K562 (cell line): ENCODE results near the gene FES. TPM values are rescaled to one million over a fixed set of nuclear protein-coding genes. Genes with fewer than 3 reads are reported as not detected.

Experiments used
- BRD9 ChIP-seq: fragments of 450-650 bp; IDR thresholded peaks from 2 replicates; pipeline ENCODE4 v1.6.1; 2018; ENCODE audit warnings: low read depth; ENCODE audit not compliant: partially characterized antibody
- CAMTA2 ChIP-seq: fragments of 250-450 bp; sonication (Bioruptor Pico); conservative IDR thresholded peaks from 2 replicates; pipeline ENCODE4 v1.5.1; 2022
- DACH1 ChIP-seq: fragments of 450-650 bp; IDR thresholded peaks from 2 replicates; pipeline ENCODE4 v1.6.1; 2018; ENCODE audit not compliant: partially characterized antibody
- DDX20 ChIP-seq: fragments of 450-650 bp; IDR thresholded peaks from 2 replicates; pipeline ENCODE4 v1.6.1; 2016; ENCODE audit warnings: missing genetic modification characterization, low read depth, mild to moderate bottlenecking, missing compliant biosample characterization, moderate library complexity
- ELF2 ChIP-seq: fragments of 250-450 bp; sonication (Bioruptor Pico); IDR thresholded peaks from 2 replicates; pipeline ENCODE4 v1.5.0; 2021; ENCODE audit warnings: mild to moderate bottlenecking
- ESRRA ChIP-seq: fragments of 450-650 bp; IDR thresholded peaks from 2 replicates; pipeline ENCODE4 v1.6.1; 2014; ENCODE audit warnings: low read depth, mild to moderate bottlenecking, moderate library complexity, borderline replicate concordance
- HMBOX1 ChIP-seq: sonication (generic); IDR thresholded peaks from 2 replicates; pipeline ENCODE4 v1.6.1; 2016
- NR1H2 ChIP-seq: sonication (generic); formaldehyde crosslinking; IDR thresholded peaks from 2 replicates; pipeline ENCODE4 v1.4.0; 2020; ENCODE audit warnings: mild to moderate bottlenecking, missing genetic modification reagents
- POLR2H ChIP-seq: IDR thresholded peaks from 2 replicates; pipeline ENCODE4 v1.6.1; 2016; ENCODE audit warnings: missing genetic modification characterization, low read depth, mild to moderate bottlenecking, control low read depth, missing compliant biosample characterization, moderate library complexity
- RBM22 ChIP-seq: fragments of 200-400 bp; formaldehyde crosslinking; IDR thresholded peaks from 2 replicates; pipeline ENCODE4 v1.6.1; 2018; ENCODE audit warnings: low read length, low read depth; ENCODE audit not compliant: poor library complexity, severe bottlenecking
- SNRNP70 ChIP-seq: fragments of 200-400 bp; formaldehyde crosslinking; optimal IDR thresholded peaks from 2 replicates; pipeline ENCODE3; 2017; ENCODE audit warnings: low read depth, low read length
- ZBTB12 ChIP-seq: fragments of 250-450 bp; sonication (Bioruptor Pico); IDR thresholded peaks from 2 replicates; pipeline ENCODE4 v1.4.0; 2020
- ZFX ChIP-seq: sonication (generic); formaldehyde crosslinking; IDR thresholded peaks from 2 replicates; pipeline ENCODE4 v1.8.0; 2022; ENCODE audit warnings: mild to moderate bottlenecking, missing genetic modification reagents, moderate library complexity
- ZNF175 ChIP-seq: fragments of 200-800 bp; sonication (Bioruptor generic); IDR thresholded peaks from 2 replicates; pipeline ENCODE4 v1.6.1; 2016; ENCODE audit warnings: low read depth, mild to moderate bottlenecking, missing genetic modification characterization, missing compliant biosample characterization
- ZNF318 ChIP-seq, 2 experiments: fragments of 450-650 bp; IDR thresholded peaks; 2 replicates each; pipeline ENCODE4 v1.6.1; 2016; ENCODE audit warnings: mild to moderate bottlenecking in 2 of 2, borderline replicate concordance in 1 of 2, low read depth in 1 of 2, moderate library complexity in 1 of 2
- polyA plus RNA-seq, 8 experiments: library from polyadenylated mRNA; depleted of rRNA in 4 of 8; stranded (reverse) in 5 of 8; unstranded in 3 of 8; fragments of >200 nt; fragmentation: Nextera tagmentation in 2 of 8; fragmentation: Illumina TruSeq in 1 of 8; extraction: Ambion mirVana in 2 of 8; extraction: Trizol in 1 of 8; gene quantifications; 2 replicates each; pipeline versions ENCODE4 v1.2.1 to v1.2.3, GENCODE V29; 2011 to 2014; ENCODE audit warnings: inconsistent platforms in 1 of 8, missing spikeins in 1 of 8
- total RNA-seq, 7 experiments: library from RNA; depleted of rRNA in 6 of 7; stranded (reverse); fragments of >200 nt in 6 of 7; fragmentation: Illumina TruSeq in 2 of 7; extraction: Trizol in 2 of 7; gene quantifications; 2 replicates each; pipeline versions ENCODE4 v1.2.1 to v1.2.3, GENCODE V29; 2011 to 2021; ENCODE audit warnings: low replicate concordance in 1 of 7
- TF ChIP-seq, protein P1 (sequence below): conservative IDR thresholded peaks from 2 replicates; pipeline ENCODE4 v1.6.1; 2011; ENCODE audit warnings: low read depth, mild to moderate bottlenecking, low read length; ENCODE audit not compliant: control insufficient read depth

Gene FES
- total and polyA plus RNA-seq, 9 of the 15 experiments (the other 6 are each of a cell fraction or from before 2014, with no cell fraction given): 0.38 to 2.6 (median 0.82) TPM

GRCh38 chr15:90915808-90916440 is 31.6 kb downstream of the FES start (continued):
- TF ChIP-seq, protein P1, sequence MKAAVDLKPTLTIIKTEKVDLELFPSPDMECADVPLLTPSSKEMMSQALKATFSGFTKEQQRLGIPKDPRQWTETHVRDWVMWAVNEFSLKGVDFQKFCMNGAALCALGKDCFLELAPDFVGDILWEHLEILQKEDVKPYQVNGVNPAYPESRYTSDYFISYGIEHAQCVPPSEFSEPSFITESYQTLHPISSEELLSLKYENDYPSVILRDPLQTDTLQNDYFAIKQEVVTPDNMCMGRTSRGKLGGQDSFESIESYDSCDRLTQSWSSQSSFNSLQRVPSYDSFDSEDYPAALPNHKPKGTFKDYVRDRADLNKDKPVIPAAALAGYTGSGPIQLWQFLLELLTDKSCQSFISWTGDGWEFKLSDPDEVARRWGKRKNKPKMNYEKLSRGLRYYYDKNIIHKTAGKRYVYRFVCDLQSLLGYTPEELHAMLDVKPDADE: no peak; the same call in 1 of the 2 replicates
- TF ChIP-seq DACH1: no peak
- TF ChIP-seq ZNF318 (IDR thresholded peaks at IDR 0.05; ENCODE audit: borderline replicate concordance in 1 of 2, low read depth in 1 of 2): peak in 1 of 2 experiments; percentile 89; a peak in 2 of 4 replicates
- peak; percentile 78 for TF ChIP-seq ESRRA
- no peak for TF ChIP-seq ELF2
- peak; percentile 55 for TF ChIP-seq RBM22
- no peak for TF ChIP-seq HMBOX1
- TF ChIP-seq ZBTB12 (CRISPR knock-in tag): no peak
- TF ChIP-seq BRD9: no peak
- TF ChIP-seq DDX20 (tag): no peak
- no peak for TF ChIP-seq NR1H2 (CRISPR knock-in tag)
- TF ChIP-seq ZFX (CRISPR knock-in tag): peak; percentile 77
- TF ChIP-seq ZNF175 (CRISPR knock-in tag): no peak
- no peak for TF ChIP-seq SNRNP70
- no peak for TF ChIP-seq POLR2H (tag)
- no peak for TF ChIP-seq CAMTA2 (CRISPR knock-in tag)
